ENCODE data around the gene TECPR1. TPM values are rescaled to one million over a fixed set of nuclear protein-coding genes. Genes with fewer than 3 reads are reported as not detected.

The TECPR1 gene
- total RNA-seq, 1 donor from 2014 or later, result 39.9 TPM

DNA sequence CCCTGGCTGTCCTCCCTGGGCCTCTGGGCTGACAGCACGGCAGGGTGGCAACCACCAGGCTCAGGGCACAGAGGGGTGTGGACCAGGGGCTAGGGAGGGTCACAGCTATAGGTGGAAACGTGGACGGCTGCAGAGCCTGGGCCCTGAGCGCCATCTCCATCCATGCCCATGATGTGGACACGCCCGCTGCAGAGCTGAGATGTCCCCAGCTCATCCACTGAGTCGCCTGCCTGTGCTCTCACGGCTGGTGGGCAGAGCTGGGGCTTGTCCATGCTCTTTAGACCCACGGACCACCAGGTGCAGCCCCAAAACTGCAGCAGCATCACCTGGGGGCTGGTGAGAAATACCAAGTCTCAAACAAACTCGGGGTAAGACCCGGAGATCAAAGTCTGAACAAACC is 16.1 kb downstream of the TECPR1 start:
- H3K4me1 Mint-ChIP-seq (ENCODE audit: unreplicated experiment), result no peaks in the 10 kb centered on the region
- DNase-seq (ENCODE audit: extremely low spot score, unreplicated experiment), result no peak
- H3K36me3 Mint-ChIP-seq, result peaks cover 4% of the 10 kb centered on the region
- H3K4me3 Mint-ChIP-seq, result no peak overlapping the region
- no peaks in the 10 kb centered on the region for H3K9me3 Mint-ChIP-seq
- TF ChIP-seq, protein P1, sequence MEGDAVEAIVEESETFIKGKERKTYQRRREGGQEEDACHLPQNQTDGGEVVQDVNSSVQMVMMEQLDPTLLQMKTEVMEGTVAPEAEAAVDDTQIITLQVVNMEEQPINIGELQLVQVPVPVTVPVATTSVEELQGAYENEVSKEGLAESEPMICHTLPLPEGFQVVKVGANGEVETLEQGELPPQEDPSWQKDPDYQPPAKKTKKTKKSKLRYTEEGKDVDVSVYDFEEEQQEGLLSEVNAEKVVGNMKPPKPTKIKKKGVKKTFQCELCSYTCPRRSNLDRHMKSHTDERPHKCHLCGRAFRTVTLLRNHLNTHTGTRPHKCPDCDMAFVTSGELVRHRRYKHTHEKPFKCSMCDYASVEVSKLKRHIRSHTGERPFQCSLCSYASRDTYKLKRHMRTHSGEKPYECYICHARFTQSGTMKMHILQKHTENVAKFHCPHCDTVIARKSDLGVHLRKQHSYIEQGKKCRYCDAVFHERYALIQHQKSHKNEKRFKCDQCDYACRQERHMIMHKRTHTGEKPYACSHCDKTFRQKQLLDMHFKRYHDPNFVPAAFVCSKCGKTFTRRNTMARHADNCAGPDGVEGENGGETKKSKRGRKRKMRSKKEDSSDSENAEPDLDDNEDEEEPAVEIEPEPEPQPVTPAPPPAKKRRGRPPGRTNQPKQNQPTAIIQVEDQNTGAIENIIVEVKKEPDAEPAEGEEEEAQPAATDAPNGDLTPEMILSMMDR (conservative IDR thresholded peaks at IDR 0.05), result no peak
- H3K27me3 Mint-ChIP-seq, result no peaks in the 10 kb centered on the region
- H3K27ac Mint-ChIP-seq, result no peak overlapping the region

DNA sequence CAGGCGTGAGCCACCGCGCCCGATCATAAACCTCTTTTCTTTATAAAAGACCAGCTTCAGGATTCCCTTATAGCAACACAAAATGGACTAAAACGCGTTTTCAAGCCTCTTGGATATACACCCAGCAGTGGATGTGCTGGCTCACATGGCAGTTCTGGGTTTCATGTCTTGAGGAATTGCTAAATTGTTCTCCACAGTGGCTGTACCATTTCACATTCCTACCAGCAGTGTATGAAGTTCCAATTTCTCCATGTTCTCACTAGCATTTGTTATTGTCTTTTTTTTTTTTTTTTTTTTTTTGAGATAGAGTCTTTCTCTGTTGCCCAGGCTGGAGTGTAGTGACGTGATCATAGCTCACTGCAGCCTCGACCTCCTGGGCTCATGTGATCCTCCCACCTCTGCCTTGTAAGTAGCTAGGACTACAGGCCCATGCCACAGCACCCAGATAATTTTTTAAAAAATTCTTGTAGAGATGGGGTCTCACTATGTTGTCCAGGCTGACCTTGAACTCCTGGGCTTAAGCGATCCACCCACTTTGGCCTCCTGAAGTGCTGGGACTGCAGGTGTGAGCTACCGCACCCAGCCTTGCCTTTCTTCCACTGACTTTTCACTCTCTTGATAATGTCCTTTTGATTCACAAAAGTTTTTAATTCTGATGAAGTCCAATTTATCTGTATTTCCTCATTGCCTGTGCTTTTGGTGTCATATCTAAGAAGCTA is 17.4 kb downstream of the TECPR1 start:
- Mint-ChIP-seq H3K27me3 (no peaks in the 10 kb centered on the region), H3K4me1 (ENCODE audit: unreplicated experiment) (no peaks in the 10 kb centered on the region), H3K9me3 (no peaks in the 10 kb centered on the region), H3K4me3 (no peak overlapping the region), H3K27ac (no peak overlapping the region), H3K36me3 (peaks cover 4% of the 10 kb centered on the region)
- no peak for DNase-seq (ENCODE audit: extremely low spot score, unreplicated experiment)
- TF ChIP-seq, protein P1 (conservative IDR thresholded peaks at IDR 0.05), result peak; percentile 17

DNA sequence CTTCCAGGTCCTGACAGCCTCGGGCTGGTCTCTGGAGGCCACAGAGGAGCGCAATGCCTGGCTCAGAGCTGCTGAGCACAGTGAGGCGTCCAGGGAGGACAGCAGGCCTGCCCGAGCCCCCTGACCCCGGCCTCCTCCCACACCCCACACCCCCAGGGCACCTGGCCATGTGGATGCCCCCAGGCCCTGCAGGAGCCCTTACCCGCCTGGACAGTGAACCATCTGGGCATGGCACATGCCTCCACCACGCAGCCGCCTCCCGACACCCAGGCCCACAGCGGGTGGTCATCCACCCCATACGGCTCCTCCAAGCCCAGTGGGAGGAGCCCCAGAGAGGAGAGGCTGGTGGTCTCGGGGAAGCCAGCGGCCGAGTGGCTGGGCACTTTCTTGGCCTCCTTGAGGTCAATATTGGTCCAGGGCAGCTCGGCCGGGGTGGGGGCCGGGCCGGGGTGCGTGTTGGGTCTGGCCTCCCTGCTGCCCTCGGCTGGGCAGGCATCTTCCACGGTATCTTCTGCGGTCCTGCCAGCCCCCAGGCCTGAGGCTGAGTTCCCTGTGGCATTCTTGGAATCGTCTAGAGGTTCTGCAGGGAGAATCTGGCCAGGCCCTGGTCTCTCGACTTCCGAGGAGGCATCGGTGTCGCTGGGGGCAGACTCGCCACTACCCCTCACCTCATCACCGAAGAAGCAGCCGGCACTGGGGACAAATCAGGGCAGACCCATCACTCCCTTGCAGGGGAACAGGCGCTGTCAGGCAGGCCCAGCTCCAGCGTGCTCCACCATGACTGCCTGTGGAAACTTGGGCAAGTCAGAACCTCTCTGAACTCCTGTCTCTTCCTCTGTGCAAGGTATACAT is 18.6 kb downstream of the TECPR1 start:
- no peak overlapping the region for H3K27ac Mint-ChIP-seq
- H3K4me3 Mint-ChIP-seq, result no peak overlapping the region
- no peaks in the 10 kb centered on the region for H3K9me3 Mint-ChIP-seq
- no peaks in the 10 kb centered on the region for H3K36me3 Mint-ChIP-seq
- TF ChIP-seq, protein P1 (conservative IDR thresholded peaks at IDR 0.05), result no peak
- H3K4me1 Mint-ChIP-seq (ENCODE audit: unreplicated experiment), result no peaks in the 10 kb centered on the region
- no peaks in the 10 kb centered on the region for H3K27me3 Mint-ChIP-seq
- DNase-seq (ENCODE audit: extremely low spot score, unreplicated experiment), result no peak

DNA sequence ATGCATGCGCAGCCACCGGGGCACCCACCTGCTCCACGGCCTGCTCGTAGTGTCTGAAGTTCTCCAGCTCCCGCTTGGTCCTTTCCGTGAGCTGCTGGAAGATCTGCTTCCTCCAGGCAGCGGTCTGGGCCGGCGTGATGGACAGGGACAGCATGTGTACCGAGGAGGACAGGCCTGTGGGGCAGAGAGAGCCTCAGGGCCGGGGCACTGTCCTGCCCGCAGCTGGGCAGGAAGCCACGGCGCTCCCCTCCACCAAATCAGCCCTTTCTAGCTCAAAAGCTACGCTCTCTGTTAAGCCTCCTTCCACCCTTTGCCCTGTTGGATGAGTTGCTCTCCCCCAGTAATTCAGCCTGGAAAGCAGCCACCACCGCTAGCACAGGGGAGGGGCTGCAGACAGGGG is 19.2 kb downstream of the TECPR1 start:
- no peaks in the 10 kb centered on the region for H3K27me3 Mint-ChIP-seq
- no peak for DNase-seq (ENCODE audit: extremely low spot score, unreplicated experiment)
- H3K4me1 Mint-ChIP-seq (ENCODE audit: unreplicated experiment), result no peaks in the 10 kb centered on the region
- H3K4me3 Mint-ChIP-seq, result no peak overlapping the region
- H3K9me3 Mint-ChIP-seq, result no peaks in the 10 kb centered on the region
- no peaks in the 10 kb centered on the region for H3K36me3 Mint-ChIP-seq
- no peak overlapping the region for H3K27ac Mint-ChIP-seq
- TF ChIP-seq, protein P1 (conservative IDR thresholded peaks at IDR 0.05), result no peak

DNA sequence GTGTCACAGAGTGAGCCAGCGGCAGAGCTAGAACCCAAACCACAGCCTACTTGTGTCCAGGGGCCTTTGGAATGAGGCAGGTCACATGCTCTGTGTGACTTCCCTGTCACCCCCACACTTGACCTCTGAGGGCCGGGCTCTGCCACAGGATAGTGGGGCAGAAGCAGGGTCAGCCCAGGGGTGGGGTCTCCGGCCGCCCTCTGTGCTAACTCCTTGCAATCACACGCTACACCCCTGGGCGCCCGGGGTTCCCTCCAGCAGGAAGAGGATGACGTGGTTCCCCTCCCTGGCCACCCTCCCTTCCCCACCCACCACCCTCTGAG is 19.8 kb downstream of the TECPR1 start:
- Mint-ChIP-seq H3K4me3 (no peak overlapping the region), H3K4me1 (ENCODE audit: unreplicated experiment) (no peaks in the 10 kb centered on the region), H3K36me3 (no peaks in the 10 kb centered on the region), H3K9me3 (no peaks in the 10 kb centered on the region), H3K27ac (no peak overlapping the region), H3K27me3 (no peaks in the 10 kb centered on the region)
- TF ChIP-seq, protein P1 (conservative IDR thresholded peaks at IDR 0.05), result no peak
- no peak for DNase-seq (ENCODE audit: extremely low spot score, unreplicated experiment)

All from type B pancreatic cell (in vitro differentiated cells).